B cell (primary cell): ENCODE data around the gene VENTX. TPM values are rescaled to one million over a fixed set of nuclear protein-coding genes. Genes with fewer than 3 reads are reported as not detected.
A peak's percentile ranks its signal among the peaks of the same experiment; 100 is the strongest.

Experiments
- ATAC-seq: fragments of 200-7000 bp; cut with Tn5 transposase; one replicate; pipeline ENCODE4 v1.10.0; 2021; ENCODE audit warnings: low read depth, mild to moderate bottlenecking, moderate number of reproducible peaks, moderate library complexity
- CTCF ChIA-PET: fragments of 350-600 bp; sonication (Branson Sonifier 250); formaldehyde crosslinking; loops from one replicate; lab custom pipeline; 2021; ENCODE audit warnings: antibody characterized with exemption, inconsistent platforms; lab: Charles Lee
- POLR2A ChIA-PET: fragments of 350-600 bp; sonication (Branson Sonifier 250); formaldehyde crosslinking; loops from one replicate; lab custom pipeline; 2021; ENCODE audit warnings: antibody characterized with exemption; lab: Charles Lee
- DNase-seq: peaks from one replicate; pipeline ENCODE4 v3.0.0; 2013
- H2AFZ ChIP-seq: 2 replicates; pipeline ENCODE4 v1.6.1; 2012; ENCODE audit warnings: mild to moderate bottlenecking, low read depth, low read length; ENCODE audit not compliant: insufficient read depth, poor library complexity, severe bottlenecking
- H3K27ac ChIP-seq, 2 donors: 1 replicate in 1 of 2; 2 replicates in 1 of 2; pipeline ENCODE4 v1.5.1; 2012 to 2013; ENCODE audit warnings: low read length in 2 of 2, mild to moderate bottlenecking in 2 of 2, moderate library complexity in 1 of 2
- H3K27me3 ChIP-seq, 4 experiments: fragments of 200-600 bp in 1 of 4; sonication (generic) in 1 of 4; replicated peaks in 1 of 4; 1 replicate in 2 of 4; 2 replicates in 2 of 4; pipeline versions ENCODE4 v1.6.1 to v1.7.0; 2013 to 2016; ENCODE audit warnings: low read length in 3 of 4, mild to moderate bottlenecking in 2 of 4, mixed read lengths in 1 of 4, moderate library complexity in 1 of 4; ENCODE audit not compliant: insufficient read depth in 4 of 4, control insufficient read depth in 3 of 4; ENCODE audit errors: control extremely low read depth in 1 of 4
- H3K36me3 ChIP-seq, 2 experiments: replicated peaks in 1 of 2; 1 replicate in 1 of 2; 2 replicates in 1 of 2; pipeline versions ENCODE4 v1.6.1 to v1.7.1; 2013; ENCODE audit warnings: low read length in 1 of 2; ENCODE audit not compliant: insufficient read depth in 2 of 2, control insufficient read depth in 1 of 2; ENCODE audit errors: control extremely low read depth in 1 of 2, extremely low read depth in 1 of 2
- H3K4me1 ChIP-seq, 2 donors: fragments of 200-600 bp in 1 of 2; sonication (generic) in 1 of 2; 1 replicate in 1 of 2; 2 replicates in 1 of 2; pipeline versions ENCODE4 v1.5.1 to v1.6.1; 2013 to 2017; ENCODE audit warnings: low read length in 2 of 2; ENCODE audit not compliant: control insufficient read depth in 2 of 2, insufficient read depth in 2 of 2
- H3K4me2 ChIP-seq: replicated peaks from 2 replicates; pipeline ENCODE3; 2012; ENCODE audit warnings: mild to moderate bottlenecking, low read depth, low read length; ENCODE audit not compliant: poor library complexity, severe bottlenecking
- H3K4me3 ChIP-seq, 5 experiments: fragments of 200-600 bp in 1 of 5; sonication (generic) in 1 of 5; 1 replicate in 3 of 5; 2 replicates in 2 of 5; pipeline versions ENCODE4 v1.5.1 to v1.7.0; 2011 to 2016; ENCODE audit warnings: low read length in 4 of 5, mild to moderate bottlenecking in 4 of 5, low read depth in 2 of 5, control low read depth in 1 of 5, moderate library complexity in 1 of 5; ENCODE audit not compliant: insufficient read depth in 1 of 5; ENCODE audit errors: control extremely low read depth in 1 of 5, extremely low read depth in 1 of 5
- H3K79me2 ChIP-seq: fragments of 200-600 bp; sonication (generic); one replicate; pipeline ENCODE4 v1.6.0; 2016; ENCODE audit warnings: low read length; ENCODE audit not compliant: control insufficient read depth, insufficient read depth
- H3K9ac ChIP-seq: fragments of 200-600 bp; sonication (generic); 2 replicates; pipeline ENCODE4 v1.6.1; 2017; ENCODE audit warnings: mild to moderate bottlenecking, low read length, moderate library complexity
- H3K9me3 ChIP-seq, 3 donors: one replicate each; pipeline versions ENCODE4 v1.6.1 to v1.7.1; 2013; ENCODE audit warnings: low read length in 2 of 3; ENCODE audit not compliant: control insufficient read depth in 2 of 3, insufficient read depth in 1 of 3; ENCODE audit errors: control extremely low read depth in 1 of 3
- H4K20me1 ChIP-seq: 2 replicates; pipeline ENCODE4 v1.6.0; 2012; ENCODE audit warnings: mild to moderate bottlenecking, low read length; ENCODE audit not compliant: insufficient read depth, control insufficient read depth, poor library complexity, severe bottlenecking
- H3K27ac Mint-ChIP-seq: one replicate; pipeline ENCODE4 v1.8.0; 2021; ENCODE audit warnings: mixed read lengths
- H3K27me3 Mint-ChIP-seq: one replicate; pipeline ENCODE4 v1.8.0; 2021; ENCODE audit warnings: mixed read lengths
- H3K4me1 Mint-ChIP-seq: one replicate; pipeline ENCODE4 v1.8.0; 2021; ENCODE audit warnings: mixed read lengths
- H3K4me3 Mint-ChIP-seq: one replicate; pipeline ENCODE4 v1.8.0; 2021; ENCODE audit warnings: mixed read lengths
- H3K9me3 Mint-ChIP-seq: one replicate; pipeline ENCODE4 v1.8.0; 2022; ENCODE audit warnings: mixed read lengths; ENCODE audit not compliant: insufficient read depth
- EZH2 ChIP-seq: IDR thresholded peaks from 2 replicates; pipeline ENCODE4 v1.6.1; 2012; ENCODE audit warnings: borderline replicate concordance, low read depth, mild to moderate bottlenecking, moderate library complexity, low read length; ENCODE audit not compliant: insufficient read depth, poor library complexity, severe bottlenecking
- WGBS: methylation state at CpG from one replicate; pipeline ENCODE4 v1.1.5; 2013; ENCODE audit warnings: missing lambda C conversion rate; ENCODE audit not compliant: insufficient coverage; 5-methylcytosine and 5-hydroxymethylcytosine counted together
- intact Hi-C: fragments of 100-400 bp; cut with micrococcal nuclease; formaldehyde crosslinking; loops from one replicate; pipeline ENCODE4 v1.10.0; 2022
- polyA plus RNA-seq: library from polyadenylated mRNA; depleted of rRNA; stranded (reverse); fragments of >200 nt; gene quantifications from 2 replicates; pipeline ENCODE4 v1.2.3, GENCODE V29; 2012
- total RNA-seq, 2 donors: library from RNA; stranded (reverse); fragments of 120-200 nt in 1 of 2; gene quantifications; 1 replicate in 1 of 2; 2 replicates in 1 of 2; pipeline versions ENCODE4 v1.2.3 to v1.2.4, GENCODE V29; 2013 to 2022
- TF ChIP-seq, protein P1 (sequence below): fragments of 200-600 bp; IDR thresholded peaks from one replicate; pipeline ENCODE4 v1.8.0; 2022; ENCODE audit warnings: antibody characterized with exemption, mild to moderate bottlenecking

VENTX gene
- total and polyA plus RNA-seq, 2 donors (not counting 1 experiment from before 2014, with no cell fraction given), result 0.82 TPM; not detected in 1

GRCh38 chr10:133258066-133258817 lies 20.6 kb downstream of the VENTX start:
- Mint-ChIP-seq H3K27ac (peak overlapping the region; percentile 83), H3K9me3 (no peaks in the 10 kb centered on the region), H3K27me3 (no peaks in the 10 kb centered on the region), H3K4me1 (peaks cover 51% of the 10 kb centered on the region), H3K4me3 (peak overlapping the region; percentile 73)
- H3K4me1 ChIP-seq, result peaks cover 48 to 58% of the 10 kb centered on the region in 2 donors
- peak; percentile 19 for ATAC-seq
- TF ChIP-seq, protein P1, sequence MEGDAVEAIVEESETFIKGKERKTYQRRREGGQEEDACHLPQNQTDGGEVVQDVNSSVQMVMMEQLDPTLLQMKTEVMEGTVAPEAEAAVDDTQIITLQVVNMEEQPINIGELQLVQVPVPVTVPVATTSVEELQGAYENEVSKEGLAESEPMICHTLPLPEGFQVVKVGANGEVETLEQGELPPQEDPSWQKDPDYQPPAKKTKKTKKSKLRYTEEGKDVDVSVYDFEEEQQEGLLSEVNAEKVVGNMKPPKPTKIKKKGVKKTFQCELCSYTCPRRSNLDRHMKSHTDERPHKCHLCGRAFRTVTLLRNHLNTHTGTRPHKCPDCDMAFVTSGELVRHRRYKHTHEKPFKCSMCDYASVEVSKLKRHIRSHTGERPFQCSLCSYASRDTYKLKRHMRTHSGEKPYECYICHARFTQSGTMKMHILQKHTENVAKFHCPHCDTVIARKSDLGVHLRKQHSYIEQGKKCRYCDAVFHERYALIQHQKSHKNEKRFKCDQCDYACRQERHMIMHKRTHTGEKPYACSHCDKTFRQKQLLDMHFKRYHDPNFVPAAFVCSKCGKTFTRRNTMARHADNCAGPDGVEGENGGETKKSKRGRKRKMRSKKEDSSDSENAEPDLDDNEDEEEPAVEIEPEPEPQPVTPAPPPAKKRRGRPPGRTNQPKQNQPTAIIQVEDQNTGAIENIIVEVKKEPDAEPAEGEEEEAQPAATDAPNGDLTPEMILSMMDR, result no peak
- TF ChIP-seq EZH2, result no peak
- peak overlapping the region; percentile 34 to 60 for H3K27ac ChIP-seq
- H3K79me2 ChIP-seq, result no peaks in the 10 kb centered on the region
- peak; percentile 70 for DNase-seq
- peak overlapping the region; percentile 87 for H2AFZ ChIP-seq
- 10% methylated on average over 21 of the region's 21 CpGs for WGBS
- ChIA-PET CTCF (interaction anchor here (0.9 to 8.9 kb wide), 15 partner anchors 13 to 115 kb away, joined by 3 to 80 read pairs (median 6); partner anchors contain the start of gene ADAM8), POLR2A (interaction anchor here (0.5 to 3.5 kb wide), 3 partner anchors 17 to 318 kb away, joined by 3 to 12 read pairs (median 10); partner anchors contain the start of gene ADAM8)
- peak overlapping the region; percentile 40 for H3K9ac ChIP-seq
- H3K36me3 ChIP-seq, result peaks cover 0 to 8% of the 10 kb centered on the region in 2 experiments
- intact Hi-C loops, result loop anchor here (2.0 kb wide), 2 partner anchors 17 to 51 kb away; partner anchors contain the start of genes TUBGCP2 and ZNF511
- peak overlapping the region; percentile 86 for H3K4me2 ChIP-seq
- peak overlapping the region in 2 of 5 experiments; percentile 24 to 35 for H3K4me3 ChIP-seq
- H3K9me3 ChIP-seq, result no peaks in the 10 kb centered on the region
- H4K20me1 ChIP-seq, result no peaks in the 10 kb centered on the region
- H3K27me3 ChIP-seq, result no peaks in the 10 kb centered on the region
